GM03348 (cell line): ENCODE measurements around the gene ZNF557.
A peak's percentile ranks its signal among the peaks of the same experiment; 100 is the strongest.
"Not testable (repeated sequence)": the region's sequence is repeated elsewhere in the genome, so short reads cannot be mapped to it uniquely, and the experiment has no call there.

Experiments used
- DNase-seq: peaks from one replicate; pipeline ENCODE4 v3.0.0; 2012; ENCODE audit warnings: low spot score

ZNF557 gene

GRCh38 chr19:7069042-7069903, at the start of gene ZNF557:
TSS of gene ZNF557 (plus strand) at chr19:7069703. CDS start at chr19:7075075, 5,372 bp downstream.
- DNase-seq, result peak; percentile 96

GRCh38 chr19:7021331-7021730, 48.2 kb upstream of the ZNF557 start, which contains the start of gene MBD3L2B:
TSS of gene MBD3L2B (minus strand) at chr19:7021431. CDS start at chr19:7021397, 34 bp downstream.
- DNase-seq, result not testable (repeated sequence)

DNA sequence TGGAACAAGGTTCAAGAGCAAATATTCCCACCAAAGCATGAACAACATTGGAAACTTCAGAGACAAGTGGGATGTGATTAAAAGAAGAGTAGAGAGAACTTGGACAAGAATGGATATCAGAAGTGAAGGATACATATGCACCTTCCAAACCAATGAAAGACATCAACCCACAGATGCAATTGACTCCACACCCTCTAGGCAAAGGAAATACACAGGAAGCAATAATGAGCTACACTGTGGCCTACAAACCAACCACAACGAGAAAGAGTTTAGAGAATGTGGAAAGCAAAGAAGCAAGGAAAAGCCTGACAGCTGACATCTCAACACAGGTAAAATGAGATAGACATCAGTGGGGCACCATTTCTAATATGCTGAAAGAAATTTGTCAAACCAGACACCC, 40.7 kb upstream of the ZNF557 start:
- not testable (repeated sequence) for DNase-seq

GRCh38 chr19:7030278-7030677, 39.2 kb upstream of the ZNF557 start, which contains the start of gene MBD3L5:
TSS of gene MBD3L5 (plus strand) at chr19:7030578. CDS start at chr19:7030612, 34 bp downstream.
- DNase-seq, result not testable (repeated sequence)

GRCh38 chr19:7040079-7040478, 29.4 kb upstream of the ZNF557 start, which contains the start of gene MBD3L4:
TSS of gene MBD3L4 (minus strand) at chr19:7040179. CDS start at chr19:7040144, 35 bp downstream.
- not testable (repeated sequence) for DNase-seq

- DNase-seq, result not testable (repeated sequence)
Measured at GRCh38 chr19:7041563-7041962, 27.9 kb upstream of the ZNF557 start.

DNA sequence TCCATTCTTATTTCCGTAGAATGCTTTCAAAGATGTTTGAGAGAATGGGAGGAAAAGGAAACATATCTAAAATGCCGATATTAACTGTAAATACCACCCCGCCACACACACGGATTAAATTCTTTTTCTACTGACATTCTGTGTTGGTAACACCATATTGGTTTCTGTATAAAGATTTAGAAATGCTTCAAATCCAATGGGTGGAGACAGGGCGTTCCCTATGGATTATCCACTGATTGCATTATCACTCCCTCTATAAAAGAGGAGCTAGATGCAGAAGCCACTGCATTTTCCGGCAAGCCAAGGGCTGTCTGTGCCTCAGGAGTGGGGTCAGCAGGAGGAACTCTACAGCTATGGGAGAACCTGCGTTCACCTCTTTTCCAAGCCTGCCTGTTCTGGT, 20.5 kb upstream of the ZNF557 start, which contains the start of gene MBD3L2:
TSS of gene MBD3L2 (plus strand) at position 301 of the 400 bp plus-strand sequence. CDS start at position 354, 53 bp downstream.
- DNase-seq, result not testable (repeated sequence)

DNA sequence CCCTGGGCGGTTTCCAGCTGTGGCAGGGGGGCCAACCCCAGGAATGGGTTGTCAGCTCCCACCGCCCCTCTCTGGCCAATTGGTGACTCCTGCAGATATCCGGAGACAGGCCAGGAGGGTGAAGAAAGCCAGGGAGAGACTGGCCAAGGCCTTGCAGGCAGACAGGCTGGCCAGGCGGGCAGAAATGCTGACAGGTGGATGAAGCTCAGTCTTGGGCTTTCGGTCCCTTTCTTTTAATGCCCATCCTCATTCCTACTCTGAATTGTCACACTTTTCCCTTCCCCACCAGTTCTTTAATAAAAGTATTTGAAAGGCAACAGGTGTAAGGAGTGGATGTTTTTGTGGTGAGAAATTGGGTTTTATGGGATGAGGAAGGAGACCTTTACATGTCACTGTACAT, 18.1 kb upstream of the ZNF557 start:
- DNase-seq, result not testable (repeated sequence)

DNA sequence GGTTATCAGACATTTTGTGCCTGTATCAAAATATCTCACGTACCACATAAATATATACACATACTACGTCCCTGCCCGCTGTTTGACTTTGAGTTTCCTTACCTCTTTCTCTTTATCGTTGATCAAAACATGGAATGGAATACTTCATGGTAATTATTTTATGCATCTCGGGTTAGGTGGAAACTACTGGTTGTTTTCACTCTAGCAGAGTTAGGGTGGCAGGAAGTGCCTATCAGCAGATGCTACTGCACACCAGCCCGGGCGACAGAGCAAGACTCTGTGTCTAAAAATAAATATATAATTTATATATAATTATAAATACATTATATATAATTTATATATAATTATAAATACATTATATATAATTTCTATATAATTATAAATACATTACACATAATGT, 16.6 kb upstream of the ZNF557 start:
- DNase-seq, result not testable (repeated sequence)

DNA sequence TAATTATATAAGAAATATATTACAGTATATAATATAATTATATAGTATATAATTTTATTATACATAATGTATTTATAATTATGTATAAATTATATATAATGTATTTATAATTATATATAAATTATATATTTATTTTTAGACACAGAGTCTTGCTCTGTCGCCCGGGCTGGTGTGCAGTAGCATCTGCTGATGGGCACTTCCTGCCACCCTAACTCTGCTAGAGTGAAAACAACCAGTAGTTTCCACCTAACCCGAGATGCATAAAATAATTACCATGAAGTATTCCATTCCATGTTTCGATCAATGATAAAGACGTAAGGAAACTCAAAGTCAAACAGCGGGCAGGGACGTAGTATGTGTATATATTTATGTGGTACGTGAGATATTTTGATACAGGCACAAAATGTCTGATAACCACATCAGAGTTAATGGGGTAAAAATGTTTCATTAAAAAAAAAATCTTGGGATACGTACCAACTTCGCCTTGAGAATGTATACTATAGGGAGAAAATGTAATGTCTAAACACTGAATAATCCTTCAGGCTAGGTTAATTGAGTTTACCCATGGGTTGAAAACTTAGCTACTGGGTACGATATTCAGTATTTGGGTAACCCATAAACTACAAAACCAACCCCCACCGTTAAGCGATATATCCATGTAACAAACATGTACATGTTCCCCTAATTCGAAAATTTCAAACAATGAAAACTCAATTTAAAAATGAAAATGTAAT, 14.7 kb upstream of the ZNF557 start:
- DNase-seq, result not testable (repeated sequence)

GRCh38 chr19:7055679-7056078, 13.8 kb upstream of the ZNF557 start:
- DNase-seq, result not testable (repeated sequence)

GRCh38 chr19:7056371-7056770, 13.1 kb upstream of the ZNF557 start:
- DNase-seq, result not testable (repeated sequence)

- not testable (repeated sequence) for DNase-seq
Measured at GRCh38 chr19:7058576-7058975, 10.9 kb upstream of the ZNF557 start, which contains the start of gene MBD3L3. TSS of gene MBD3L3 (minus strand) at chr19:7058676. CDS start at chr19:7058605, 71 bp downstream.

DNA sequence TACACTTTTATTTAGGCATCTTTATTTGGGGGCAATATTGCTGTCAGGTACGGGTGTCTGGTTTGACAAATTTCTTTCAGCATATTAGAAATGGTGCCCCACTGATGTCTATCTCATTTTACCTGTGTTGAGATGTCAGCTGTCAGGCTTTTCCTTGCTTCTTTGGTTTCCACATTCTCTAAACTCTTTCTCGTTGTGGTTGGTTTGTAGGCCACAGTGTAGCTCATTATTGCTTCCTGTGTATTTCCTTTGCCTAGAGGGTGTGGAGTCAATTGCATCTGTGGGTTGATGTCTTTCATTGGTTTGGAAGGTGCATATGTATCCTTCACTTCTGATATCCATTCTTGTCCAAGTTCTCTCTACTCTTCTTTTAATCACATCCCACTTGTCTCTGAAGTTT, 9.5 kb upstream of the ZNF557 start:
- DNase-seq, result not testable (repeated sequence)

GRCh38 chr19:7063339-7063738, 6.2 kb upstream of the ZNF557 start:
- no peak for DNase-seq

DNA sequence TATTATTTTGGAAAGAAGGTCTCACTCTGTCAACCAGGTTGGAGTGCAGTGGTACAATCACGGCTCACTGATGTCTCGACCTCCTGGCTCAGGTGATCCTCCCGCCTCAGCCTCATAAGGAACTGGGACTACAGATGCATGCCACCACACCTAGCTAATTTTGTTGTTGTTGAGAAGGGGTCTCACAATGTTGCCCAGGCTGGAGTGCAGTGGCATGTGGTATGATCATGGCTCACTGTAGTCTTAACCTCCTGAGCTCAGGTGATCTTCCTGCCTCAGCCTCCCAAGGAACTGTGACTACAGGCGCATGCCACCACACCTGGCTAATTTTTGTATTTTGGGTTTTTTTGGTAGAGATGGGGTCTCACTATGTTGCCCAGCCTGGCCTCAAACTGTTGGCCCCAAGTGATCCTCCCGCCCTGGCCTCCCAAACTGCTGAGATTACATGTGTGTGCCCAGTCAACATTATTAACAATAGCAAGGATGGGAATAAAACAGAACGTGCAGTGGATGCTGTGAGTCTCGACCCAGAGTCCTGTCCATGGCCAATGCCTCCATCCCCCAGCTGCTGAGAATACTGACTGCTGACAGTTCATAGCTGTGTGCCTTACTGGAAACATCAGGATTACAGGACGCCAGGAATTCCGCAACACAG, 5.6 kb upstream of the ZNF557 start:
- DNase-seq, result no peak

GRCh38 chr19:7067122-7067521, 2.4 kb upstream of the ZNF557 start:
- not testable (repeated sequence) for DNase-seq

GRCh38 chr19:7067716-7068115, 1.8 kb upstream of the ZNF557 start:
- peak; percentile 19 for DNase-seq

GRCh38 chr19:7068599-7068998, 904 bp upstream of the ZNF557 start:
- no peak for DNase-seq

DNA sequence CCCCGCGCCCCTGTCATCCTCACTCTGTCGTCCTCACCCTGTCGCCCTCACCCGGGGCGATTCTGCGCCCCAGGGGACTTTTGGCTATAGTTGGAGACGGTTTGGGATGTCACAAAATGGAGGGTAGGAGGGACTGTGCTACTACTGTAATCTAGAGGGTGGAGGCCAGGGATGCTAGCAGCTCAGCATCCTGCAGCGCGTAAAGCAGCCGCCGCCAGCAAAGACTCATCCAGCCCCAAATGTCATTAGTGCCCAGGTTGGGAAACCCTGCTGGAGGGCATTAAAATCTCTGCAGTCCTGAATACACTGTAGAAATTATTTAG, 362 bp downstream of the ZNF557 start:
- no peak for DNase-seq

DNA sequence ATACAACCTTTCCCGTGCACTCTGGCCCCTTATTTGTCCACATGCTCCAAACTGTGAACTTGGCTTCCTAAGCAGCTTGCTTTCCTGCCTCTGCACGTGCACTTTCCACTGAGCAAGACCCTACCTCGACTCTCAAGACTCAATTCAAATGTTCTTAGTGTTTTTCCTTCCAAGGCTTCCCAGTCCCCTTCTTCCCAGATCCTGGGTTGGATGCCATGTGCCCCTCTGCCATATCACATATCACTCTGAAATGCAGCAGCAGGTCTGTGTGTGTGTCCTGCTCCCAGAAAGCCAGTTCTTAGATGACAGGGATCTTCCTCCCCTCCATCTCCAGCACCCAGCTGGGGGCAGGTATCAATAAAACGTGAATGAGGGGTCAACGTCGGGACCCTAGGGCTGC, 3.0 kb downstream of the ZNF557 start:
- no peak for DNase-seq

GRCh38 chr19:7074705-7075282, 5.3 kb downstream of the ZNF557 start:
- DNase-seq, result no peak
